Pons (tissue), 1 donor: Measurements from ENCODE around the gene MUC3A.
"Not testable (repeated sequence)": the region's sequence is repeated elsewhere in the genome, so short reads cannot be mapped to it uniquely, and the experiment has no call there.

Source experiments
- DNase-seq: peaks from one replicate; pipeline ENCODE4 v3.0.0-alpha.2; 2016; ENCODE audit warnings: low spot score

The MUC3A gene, protein sequence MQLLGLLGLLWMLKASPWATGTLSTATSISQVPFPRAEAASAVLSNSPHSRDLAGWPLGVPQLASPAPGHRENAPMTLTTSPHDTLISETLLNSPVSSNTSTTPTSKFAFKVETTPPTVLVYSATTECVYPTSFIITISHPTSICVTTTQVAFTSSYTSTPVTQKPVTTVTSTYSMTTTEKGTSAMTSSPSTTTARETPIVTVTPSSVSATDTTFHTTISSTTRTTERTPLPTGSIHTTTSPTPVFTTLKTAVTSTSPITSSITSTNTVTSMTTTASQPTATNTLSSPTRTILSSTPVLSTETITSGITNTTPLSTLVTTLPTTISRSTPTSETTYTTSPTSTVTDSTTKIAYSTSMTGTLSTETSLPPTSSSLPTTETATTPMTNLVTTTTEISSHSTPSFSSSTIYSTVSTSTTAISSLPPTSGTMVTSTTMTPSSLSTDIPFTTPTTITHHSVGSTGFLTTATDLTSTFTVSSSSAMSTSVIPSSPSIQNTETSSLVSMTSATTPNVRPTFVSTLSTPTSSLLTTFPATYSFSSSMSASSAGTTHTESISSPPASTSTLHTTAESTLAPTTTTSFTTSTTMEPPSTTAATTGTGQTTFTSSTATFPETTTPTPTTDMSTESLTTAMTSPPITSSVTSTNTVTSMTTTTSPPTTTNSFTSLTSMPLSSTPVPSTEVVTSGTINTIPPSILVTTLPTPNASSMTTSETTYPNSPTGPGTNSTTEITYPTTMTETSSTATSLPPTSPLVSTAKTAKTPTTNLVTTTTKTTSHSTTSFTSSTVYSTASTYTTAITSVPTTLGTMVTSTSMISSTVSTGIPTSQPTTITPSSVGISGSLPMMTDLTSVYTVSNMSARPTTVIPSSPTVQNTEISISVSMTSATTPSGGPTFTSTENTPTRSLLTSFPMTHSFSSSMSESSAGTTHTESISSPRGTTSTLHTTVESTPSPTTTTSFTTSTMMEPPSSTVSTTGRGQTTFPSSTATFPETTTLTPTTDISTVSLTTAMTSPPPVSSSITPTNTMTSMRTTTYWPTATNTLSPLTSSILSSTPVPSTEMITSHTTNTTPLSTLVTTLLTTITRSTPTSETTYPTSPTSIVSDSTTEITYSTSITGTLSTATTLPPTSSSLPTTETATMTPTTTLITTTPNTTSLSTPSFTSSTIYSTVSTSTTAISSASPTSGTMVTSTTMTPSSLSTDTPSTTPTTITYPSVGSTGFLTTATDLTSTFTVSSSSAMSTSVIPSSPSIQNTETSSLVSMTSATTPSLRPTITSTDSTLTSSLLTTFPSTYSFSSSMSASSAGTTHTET (N-terminal part only)

DNA sequence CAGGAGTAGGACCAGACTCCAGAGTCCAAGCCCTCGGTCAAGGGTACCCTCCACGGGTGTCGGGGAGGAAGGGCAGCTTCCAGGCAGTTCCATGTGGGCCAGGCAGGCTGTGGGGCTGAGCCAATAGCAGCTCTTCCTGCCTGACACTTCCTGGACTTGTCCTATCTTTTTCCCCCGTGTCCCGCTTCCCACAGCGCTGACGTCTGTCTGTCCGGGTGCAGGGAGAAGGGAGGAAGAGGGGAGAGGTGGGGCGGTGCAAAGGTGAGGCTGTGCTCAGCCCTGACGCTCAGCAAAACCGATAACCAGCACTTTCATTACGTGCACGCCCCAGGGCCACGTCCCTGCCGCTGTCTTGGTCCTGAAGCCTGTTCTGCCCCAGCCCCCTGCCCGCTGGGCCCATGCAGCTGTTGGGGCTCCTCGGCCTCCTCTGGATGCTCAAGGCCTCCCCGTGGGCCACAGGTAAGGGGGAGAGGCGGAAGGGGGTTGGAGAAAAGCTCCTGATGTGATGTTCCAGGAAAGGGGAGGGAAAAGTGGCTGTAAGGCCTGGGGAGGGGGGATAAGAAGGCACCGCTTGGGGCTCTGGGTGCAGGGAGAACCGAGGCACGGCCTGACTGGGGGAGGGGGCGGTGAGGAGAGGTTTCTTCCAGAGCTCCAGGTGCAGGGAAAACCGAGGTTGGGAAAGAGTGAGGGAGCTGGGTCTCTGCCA lies at the start of gene MUC3A:
TSS of gene MUC3A (plus strand) at position 308 of the 706 bp plus-strand sequence. CDS start at position 399, 91 bp downstream.
- no peak for DNase-seq

DNA sequence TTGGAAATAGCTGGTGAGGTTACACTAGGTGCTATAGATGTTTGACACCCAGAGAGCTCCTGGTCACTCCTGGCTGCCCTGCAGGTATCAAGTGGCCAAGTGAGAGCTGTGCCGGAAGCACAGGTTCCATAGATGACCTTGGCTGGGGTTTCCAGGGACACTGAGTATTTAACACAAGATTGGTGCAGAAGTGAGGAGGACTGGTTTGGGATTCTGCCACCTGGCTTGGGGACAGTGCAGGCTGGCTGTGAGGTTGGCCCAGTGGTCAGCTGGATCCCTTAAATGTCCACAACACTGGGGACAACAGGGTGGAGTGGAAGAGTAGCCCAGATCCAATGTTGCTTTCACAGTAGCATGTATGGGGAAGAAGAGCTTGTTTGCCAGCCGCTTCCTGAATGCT lies 48.4 kb upstream of the MUC3A start:
- DNase-seq = no peak

DNA sequence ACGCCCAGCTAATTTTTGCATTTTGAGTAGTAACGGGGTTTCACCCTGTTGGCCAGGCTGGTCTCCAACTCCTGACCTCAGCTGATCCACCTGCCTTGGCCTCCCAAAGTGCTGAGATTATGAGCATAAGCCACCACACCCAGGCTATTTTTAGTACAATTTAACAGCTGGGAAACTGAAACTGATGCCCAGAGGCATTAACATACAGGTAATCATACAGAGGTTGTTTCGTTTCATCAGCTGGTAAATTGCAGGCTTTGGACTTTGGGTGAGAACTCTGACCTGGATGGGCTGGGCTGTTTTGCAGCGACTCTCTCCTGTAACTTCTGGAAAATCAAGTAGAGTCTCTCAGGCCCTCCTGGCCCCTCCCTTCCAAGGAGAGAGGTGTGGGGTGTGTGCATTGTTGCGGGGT lies 47.4 kb upstream of the MUC3A start:
- no peak for DNase-seq

DNA sequence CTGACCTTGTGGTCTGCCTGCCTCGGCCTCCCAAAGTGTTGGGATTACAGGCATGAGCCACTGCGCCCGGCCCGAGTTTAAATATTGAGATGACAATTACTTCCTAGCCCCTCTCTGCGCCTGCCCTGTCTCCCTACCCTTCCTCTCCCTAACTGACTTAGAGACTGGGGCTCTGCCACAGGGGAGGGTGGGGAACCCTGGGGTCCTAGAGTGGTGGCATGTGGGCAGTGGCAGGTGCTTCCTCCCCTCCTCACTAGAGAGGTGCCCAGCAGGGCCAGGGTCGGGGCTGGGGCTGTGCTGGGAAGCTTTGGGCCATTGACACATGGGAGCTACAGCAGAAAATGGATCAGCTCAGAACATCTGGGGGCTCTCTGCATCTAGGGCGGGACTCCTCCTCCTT lies 46.7 kb upstream of the MUC3A start:
- no peak for DNase-seq

DNA sequence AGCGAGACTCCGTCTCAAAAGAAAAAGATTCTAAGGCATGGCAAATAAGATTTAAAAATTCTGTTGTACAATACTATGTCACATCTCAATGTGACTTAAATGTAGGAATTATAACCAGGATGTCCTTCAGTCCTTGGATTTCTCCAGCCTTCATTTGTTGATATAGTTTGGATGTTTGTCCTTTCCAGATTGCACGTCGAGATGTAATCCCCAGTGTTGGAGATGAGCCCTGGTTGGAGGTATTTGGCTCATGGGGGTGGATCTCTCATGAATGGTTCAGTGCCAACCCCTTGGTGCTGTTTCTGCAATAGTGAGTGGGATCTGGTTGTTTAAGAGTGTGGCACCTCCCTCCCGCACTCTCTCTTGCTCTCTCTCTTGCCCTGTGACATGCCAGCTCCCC lies 40.8 kb upstream of the MUC3A start:
- DNase-seq = no peak

DNA sequence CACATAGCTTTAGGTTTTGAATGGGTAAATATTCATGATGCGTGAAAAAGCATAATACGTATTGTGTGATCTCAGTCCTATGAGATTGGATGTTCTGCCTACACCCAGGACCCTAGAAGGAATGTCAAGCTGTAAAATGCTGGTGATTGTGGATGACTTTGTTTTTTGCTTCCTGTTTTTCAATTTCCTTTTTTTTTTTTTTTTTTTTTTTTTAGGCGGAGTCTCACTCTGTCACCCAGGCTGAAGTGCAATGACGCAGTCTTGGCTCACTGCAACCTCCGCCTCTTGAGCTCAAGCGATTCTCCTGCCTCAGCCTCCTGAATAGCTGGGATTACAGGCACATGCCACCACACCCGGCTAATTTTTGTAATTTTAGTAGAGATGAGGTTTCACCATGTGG lies 38.9 kb upstream of the MUC3A start:
- not testable (repeated sequence) for DNase-seq

DNA sequence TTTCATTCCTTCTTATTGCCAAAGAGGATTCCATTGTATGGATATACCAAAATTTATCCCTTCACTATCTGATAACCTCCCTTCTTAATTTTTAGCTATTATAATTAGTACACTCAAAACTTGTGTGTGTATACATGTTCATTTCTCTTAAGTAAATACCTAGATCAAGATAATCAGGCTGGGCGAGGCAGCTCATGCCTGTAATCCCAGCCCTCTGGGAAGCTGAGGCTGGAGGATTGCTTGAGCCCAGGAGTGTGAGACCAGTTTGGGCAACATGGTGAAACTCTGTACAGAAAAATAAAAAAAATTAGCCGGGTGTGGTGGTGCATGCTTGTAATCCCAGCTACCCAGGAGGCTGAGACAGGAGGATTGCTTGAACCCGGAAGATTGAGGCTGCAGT lies 37.9 kb upstream of the MUC3A start:
- no peak for DNase-seq

DNA sequence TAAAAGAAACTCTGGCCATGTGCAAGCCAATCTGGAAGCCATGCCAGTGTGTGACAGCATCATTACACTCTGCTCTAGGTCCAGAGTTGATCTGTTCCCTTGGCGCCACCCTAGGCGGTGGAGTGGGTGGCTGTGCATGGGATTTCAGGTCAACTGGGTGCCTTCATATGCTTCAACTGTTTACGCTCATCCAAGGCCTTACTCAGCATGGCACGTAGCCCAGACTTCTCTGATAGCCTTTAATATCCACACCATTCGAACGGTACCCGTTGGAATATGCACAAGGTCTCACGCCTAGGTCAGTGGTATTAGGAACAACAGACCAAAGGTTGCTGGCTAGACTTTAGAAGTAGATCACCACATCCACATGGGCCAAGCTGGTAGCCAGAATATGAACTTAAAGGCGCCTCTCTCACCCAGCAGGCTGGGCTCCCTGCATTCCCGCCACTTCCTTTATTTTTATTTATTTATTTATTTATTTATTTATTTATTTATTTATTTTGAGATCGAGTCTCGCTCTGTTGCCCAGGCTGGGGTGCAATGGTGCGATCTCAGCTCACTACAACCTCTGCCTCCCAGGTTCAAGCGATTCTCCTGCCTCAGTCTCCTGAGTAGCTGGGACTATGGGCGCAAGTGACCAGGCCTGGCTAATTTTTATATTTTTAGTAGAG lies 35.0 kb upstream of the MUC3A start:
- DNase-seq = no peak

DNA sequence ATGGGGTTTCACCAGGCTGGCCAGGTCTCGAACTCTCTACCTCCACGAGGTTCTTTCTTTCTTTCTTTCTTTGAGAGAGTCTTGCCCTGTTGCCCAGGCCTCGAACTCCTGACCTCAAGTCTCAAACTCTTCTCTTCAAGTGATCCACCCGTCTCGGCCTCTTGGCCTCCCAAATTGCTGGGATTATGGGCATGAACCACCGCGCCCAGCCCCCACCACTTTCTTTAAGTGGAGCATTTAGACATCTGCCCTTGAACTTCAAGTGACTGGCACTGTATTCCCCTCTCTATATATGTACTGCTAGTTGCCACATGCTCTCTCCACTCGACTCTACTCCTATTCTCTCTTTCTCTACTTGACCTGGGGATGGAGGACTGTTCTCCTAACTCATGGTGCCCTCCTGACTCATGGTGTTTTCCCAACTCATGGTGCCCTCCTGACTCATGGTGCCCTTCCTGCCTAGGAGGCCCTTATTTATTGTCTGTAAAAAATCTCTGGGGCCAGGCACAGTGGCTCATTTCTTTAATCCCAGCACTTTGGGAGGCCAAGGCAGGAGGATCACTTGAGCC lies 34.4 kb upstream of the MUC3A start:
- no peak for DNase-seq

DNA sequence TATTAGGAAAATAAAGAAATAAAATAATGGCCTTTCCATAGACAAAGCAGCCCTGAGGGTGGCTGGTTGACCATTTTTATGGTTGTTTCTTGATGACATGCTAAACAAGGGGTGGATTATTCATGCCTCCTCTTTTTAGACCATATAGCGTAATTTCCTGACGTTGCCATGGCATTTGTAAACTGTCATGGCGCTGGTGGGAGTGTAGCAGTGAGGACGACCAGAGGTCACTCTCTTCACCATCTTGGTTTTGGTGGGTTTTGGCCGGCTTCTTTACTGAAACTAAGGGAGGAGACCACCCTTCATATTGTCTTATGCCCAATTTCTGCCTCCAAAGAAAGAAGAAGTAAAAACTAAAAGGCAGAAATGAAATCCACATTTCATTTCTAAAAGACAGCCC lies 30.0 kb upstream of the MUC3A start:
- not testable (repeated sequence) for DNase-seq

DNA sequence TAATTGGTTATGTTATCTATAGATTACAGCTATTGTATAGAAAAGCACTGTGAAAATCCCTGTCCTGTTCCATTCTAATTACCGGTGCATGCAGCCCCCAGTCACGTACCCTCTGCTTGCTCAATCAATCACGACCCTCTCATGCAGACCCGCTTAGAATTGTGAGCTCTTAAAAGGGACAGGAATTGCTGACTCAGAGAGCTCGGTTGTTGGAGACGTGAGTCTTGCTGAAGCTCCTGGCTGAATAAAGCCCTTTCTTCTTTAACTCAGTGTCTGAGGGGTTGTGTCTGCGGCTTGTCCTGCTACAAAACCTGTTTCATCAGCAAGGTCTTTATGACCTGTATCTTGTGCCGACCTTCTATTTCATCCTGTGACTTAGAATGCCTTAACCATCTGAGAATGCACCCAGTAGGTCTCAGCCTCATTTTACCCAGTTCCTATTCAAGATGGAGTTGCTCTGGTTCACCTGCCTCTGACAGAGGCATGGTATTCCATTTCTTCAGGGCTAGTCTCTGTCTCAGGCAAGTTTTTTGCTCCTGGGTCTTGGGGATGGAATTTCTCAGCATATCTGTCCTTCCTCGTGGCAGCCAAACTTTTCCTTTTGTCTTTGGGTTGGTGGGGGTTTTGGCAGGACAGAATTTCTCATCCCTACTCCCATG lies 29.4 kb upstream of the MUC3A start:
- DNase-seq = not testable (repeated sequence)

DNA sequence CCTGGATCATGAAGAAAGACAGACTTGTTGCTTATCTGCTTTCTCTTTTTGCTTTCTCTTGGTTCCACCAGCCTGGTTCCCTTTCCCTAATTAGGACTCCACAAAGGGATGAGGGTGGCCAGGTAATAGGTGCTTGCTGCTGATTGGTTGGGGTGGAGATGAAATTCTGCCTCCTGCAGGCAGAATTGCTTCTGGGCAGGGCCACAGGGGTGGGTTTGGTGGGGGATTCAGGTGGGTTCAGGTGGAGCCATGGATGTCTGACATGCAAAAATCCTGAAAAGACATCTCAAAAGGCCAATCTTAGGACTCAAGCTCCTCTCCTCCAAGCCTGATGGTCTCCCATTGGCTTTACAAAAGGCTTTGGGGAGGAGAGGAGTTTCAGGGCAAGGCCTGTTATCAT lies 28.3 kb upstream of the MUC3A start:
- no peak for DNase-seq

DNA sequence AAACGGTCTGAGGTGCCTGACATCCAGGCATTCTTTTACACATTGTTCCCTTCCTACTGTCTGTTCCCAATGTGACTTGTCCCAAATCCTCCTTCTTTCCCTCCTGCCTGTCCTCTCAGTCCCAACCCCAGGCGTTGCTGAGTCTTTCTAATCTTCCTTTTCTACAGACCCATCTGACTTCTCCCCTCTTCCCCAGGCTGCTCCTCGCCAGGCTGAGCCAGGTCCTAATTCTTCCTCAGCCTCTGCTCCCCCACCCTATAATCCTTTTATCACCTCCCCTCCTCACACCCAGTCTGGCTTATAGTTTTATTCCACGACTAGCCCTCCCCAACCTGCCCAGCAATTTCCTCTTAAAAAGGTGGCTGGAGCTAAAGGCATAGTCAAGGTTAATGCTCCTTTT lies 25.7 kb upstream of the MUC3A start:
- DNase-seq = not testable (repeated sequence)

DNA sequence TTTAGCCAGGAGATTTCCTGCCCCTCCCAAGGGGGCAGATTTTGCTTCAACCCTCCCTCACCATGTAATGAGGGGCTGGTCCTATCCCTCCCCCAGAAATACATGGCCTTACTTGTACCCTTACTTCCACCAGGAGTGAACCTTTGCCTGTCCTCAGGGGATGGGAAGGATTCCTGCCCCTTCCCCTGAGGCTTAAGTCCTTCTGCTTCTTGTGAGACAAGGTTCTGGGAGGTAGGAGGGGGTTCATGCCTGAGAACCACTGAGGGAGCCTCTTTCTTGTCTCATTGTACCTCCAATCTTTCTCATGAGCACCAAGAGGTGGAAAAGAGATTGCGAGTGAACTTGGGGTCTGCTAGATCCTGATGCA lies 19.5 kb upstream of the MUC3A start:
- no peak for DNase-seq

DNA sequence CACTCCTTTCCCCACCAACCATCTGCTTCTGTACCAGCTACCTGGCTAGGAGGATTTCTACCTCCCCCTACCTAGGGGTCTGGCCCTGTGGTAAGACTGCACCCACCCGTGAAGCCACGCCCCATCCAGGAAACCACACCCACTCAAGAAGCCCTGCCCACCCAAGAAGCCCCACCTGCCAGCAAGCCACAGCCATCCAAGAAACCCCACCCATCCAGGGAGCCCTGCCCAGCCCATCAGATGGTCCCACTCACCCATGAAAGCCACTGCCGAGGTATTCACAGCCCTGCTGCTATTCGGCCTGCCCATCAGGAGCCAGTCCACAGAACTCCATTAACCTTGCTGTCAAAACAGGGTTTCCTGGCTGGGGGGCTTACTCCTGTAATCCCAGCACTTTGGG lies 15.6 kb upstream of the MUC3A start:
- no peak for DNase-seq

DNA sequence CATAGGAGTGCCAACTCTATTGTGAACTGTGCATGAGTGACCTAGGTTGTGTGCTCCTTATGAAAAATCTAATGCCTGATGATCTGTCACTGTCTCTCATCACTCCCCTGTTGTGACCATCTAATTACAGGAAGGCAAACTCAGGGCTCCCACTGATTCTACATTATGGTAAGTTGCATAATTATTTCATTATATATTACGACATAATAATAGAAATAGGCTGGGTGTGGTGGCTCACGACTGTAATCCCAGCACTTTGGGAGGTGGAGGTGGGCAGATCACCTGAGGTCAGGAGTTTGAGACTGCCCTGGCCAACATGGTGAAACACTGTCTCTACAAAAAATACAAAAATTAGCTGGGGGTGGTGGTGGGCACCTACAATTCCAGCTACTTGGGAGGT lies 14.0 kb upstream of the MUC3A start:
- DNase-seq = not testable (repeated sequence)

DNA sequence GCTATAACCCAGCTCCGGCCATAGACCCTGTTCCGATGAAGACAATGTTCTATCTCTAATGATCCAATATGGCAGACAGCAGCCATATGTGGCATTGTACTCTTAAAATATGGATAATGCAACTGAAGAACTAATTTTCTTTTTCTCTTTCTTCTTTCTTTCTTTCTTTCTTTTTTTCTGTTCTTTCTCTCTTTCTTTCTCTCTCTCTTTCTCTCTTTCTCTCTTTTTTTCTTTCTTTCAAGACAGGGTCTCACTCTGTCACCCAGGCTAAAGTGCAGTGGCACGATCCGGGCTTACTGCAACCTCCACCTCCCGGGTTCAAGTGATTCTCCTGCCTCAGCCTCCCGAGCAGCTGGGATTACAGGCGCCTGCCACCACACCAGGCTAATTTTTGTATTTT lies 13.2 kb upstream of the MUC3A start:
- DNase-seq = not testable (repeated sequence)

DNA sequence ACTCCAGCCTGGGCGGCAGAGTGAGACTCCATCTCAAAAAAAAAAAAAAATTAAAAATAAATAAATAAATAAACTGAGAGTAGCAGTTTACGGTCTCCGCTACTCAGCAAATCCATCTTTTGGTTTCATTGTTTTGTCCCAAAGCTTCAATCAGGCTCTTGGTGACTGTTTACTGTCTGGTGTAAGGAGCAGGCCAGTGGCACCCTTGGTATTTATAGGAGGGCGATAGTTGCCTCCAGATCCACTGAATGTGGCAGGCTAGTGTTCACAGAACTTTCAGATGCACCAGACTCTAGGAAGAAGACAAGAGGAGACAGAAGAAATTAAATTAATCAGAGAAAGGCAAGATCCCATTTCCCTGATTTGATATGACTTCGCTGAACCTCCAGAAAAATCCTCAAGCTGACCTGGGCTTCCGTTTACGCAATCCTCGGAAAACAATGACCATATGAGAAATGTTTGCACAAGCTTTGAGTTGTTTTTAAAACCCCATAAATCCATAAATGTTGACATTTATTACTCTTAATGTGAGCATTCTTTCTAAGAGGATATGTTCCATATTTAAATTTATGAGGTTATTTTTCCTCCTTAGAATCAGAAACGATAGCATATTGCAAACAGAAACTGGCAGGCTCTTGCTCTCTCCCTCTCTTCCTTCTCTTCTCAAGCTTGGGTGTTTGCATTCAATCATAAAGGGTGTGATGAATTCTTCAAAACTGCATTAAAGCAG lies 7.1 kb upstream of the MUC3A start:
- DNase-seq = no peak

DNA sequence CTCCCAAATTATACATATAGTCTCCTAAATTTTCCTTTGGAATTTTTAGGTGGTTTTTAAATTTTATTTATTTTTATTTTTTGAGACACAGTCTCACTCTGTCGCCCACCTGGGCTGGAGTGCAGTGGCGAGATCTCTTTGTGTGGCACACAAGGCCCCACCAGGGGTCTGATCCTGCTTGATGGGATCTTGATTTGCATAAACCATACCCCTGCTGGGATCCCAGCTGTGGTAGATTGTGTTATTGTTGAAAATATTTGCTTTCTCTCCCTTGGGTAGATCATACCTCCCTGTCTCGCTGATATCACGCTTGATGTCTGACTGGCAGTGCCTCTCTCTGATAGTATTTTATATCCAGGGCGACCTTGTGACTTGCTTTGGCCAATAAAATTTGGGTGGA lies 5.6 kb upstream of the MUC3A start:
- DNase-seq = no peak

DNA sequence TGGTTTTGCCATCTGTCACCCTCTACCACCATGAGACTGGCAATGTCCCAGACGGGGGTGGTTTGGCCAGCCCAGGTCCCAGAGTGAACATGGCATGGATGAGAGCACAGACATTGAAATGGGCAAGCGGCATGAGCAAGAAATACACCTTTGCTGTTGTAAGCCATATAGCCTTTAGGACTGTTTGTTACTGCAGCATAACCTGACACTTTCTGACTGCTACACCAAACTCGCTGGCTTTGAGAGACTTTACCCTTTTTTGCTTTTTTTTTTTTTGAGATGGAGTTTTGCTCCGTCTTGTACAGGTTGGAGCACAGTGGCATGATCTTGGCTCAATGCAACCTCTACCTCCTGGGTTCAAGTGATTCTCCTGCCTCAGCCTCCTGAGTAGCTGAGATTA lies 5.2 kb upstream of the MUC3A start:
- no peak for DNase-seq
